Neuron (in vitro differentiated cells): ENCODE results near the gene RFX2.
A peak's percentile ranks its signal among the peaks of the same experiment; 100 is the strongest.

Source experiments
- H2AFZ ChIP-seq: one replicate; pipeline ENCODE4 v1.6.1; 2013; ENCODE audit warnings: low read depth, mild to moderate bottlenecking, inconsistent platforms, low read length, moderate library complexity
- H3K27me3 ChIP-seq: one replicate; pipeline ENCODE4 v1.6.1; 2013; ENCODE audit warnings: low read length; ENCODE audit not compliant: insufficient read depth
- H3K36me3 ChIP-seq: one replicate; pipeline ENCODE4 v1.6.1; 2013; ENCODE audit warnings: low read length; ENCODE audit not compliant: insufficient read depth
- H3K4me1 ChIP-seq: one replicate; pipeline ENCODE4 v1.6.1; 2013; ENCODE audit warnings: low read length; ENCODE audit not compliant: insufficient read depth
- H3K4me3 ChIP-seq: 2 replicates; pipeline ENCODE4 v1.5.1; 2013; ENCODE audit warnings: mild to moderate bottlenecking, low read length, moderate library complexity
- H3K9me3 ChIP-seq: one replicate; pipeline ENCODE4 v1.6.1; 2013; ENCODE audit warnings: low read length

Gene RFX2

DNA sequence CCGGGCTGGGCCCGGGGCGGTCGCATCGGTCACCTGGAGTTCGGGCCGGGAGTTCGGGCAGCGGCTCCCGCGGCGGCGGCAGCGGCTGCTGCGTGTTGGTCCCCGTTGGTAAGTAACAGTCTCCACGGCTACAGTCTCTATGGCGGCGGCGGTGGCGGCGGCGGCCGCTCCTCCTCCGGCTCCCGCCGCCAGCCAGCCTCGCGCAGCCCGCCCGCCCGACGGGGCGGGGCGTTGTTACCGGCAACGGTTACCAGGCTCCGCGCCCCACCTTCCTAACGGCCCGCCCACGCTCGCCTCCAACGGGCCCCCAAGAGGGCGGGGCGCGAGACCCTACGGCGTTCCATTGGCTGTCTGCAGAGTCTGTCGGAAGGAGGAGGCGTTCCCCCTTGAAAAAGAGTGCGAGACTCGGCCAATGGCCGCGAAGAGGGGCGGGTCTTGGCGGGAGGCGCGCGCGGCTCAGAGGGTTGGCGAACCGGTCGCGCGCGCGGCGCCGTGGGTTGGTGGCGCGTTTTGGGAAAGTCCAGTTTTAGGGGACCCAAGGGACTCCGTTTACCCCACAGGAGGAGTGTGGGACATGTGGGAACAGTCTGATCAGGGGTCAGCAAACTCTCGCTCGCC is at the start of gene RFX2:
Gene RFX2, minus strand, starts transcription at position 141 of the 618 bp plus-strand sequence. CDS start 63,004 bp downstream, outside the sequence.
- H3K9me3 ChIP-seq: no peaks in the 10 kb centered on the region
- no peak within 1 kb of the TSS for H2AFZ ChIP-seq
- peaks cover 3% of the 10 kb centered on the region for H3K36me3 ChIP-seq
- no peaks in the 10 kb centered on the region for H3K27me3 ChIP-seq
- H3K4me1 ChIP-seq: peaks cover 18% of the 10 kb centered on the region
- H3K4me3 ChIP-seq: peak within 1 kb of the TSS; percentile 99

GRCh38 chr19:6156033-6156432 is 45.7 kb upstream of the RFX2 start:
- no peak overlapping the region for H2AFZ ChIP-seq
- no peaks in the 10 kb centered on the region for H3K4me1 ChIP-seq
- H3K9me3 ChIP-seq: peaks cover 4% of the 10 kb centered on the region
- no peaks in the 10 kb centered on the region for H3K36me3 ChIP-seq
- no peak overlapping the region for H3K4me3 ChIP-seq
- H3K27me3 ChIP-seq: no peaks in the 10 kb centered on the region

DNA sequence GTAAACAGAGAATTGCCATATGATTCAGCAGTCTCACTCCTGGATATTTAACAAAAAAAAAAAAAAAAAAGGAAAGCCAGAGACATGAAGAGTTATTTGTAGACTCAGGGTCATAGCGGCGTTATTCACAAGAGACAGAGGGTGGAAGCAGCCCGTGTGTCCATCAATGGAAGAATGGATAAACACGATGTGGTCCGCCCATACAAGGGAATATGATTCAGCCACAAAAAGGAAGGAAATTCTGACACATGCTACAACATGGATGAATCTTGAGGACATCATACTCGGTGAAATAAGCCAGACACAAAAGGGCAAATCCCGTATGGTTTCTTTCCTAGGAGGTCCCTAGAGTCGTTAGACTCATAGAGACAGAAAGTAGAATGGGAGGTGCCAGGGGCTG is 40.0 kb upstream of the RFX2 start:
- H3K4me1 ChIP-seq: no peaks in the 10 kb centered on the region
- no peaks in the 10 kb centered on the region for H3K36me3 ChIP-seq
- H3K4me3 ChIP-seq: no peak overlapping the region
- no peaks in the 10 kb centered on the region for H3K27me3 ChIP-seq
- no peaks in the 10 kb centered on the region for H3K9me3 ChIP-seq
- H2AFZ ChIP-seq: no peak overlapping the region

- Histone ChIP-seq H2AFZ (no peak overlapping the region), H3K27me3 (no peaks in the 10 kb centered on the region), H3K4me3 (no peak overlapping the region), H3K9me3 (no peaks in the 10 kb centered on the region), H3K36me3 (no peaks in the 10 kb centered on the region), H3K4me1 (no peaks in the 10 kb centered on the region)
Measured at GRCh38 chr19:6141217-6141616, 30.9 kb upstream of the RFX2 start.

GRCh38 chr19:6138511-6138910 is 28.2 kb upstream of the RFX2 start:
- Histone ChIP-seq H3K27me3 (no peaks in the 10 kb centered on the region), H3K36me3 (no peaks in the 10 kb centered on the region), H3K4me1 (peaks cover 6% of the 10 kb centered on the region), H2AFZ (no peak overlapping the region), H3K4me3 (no peak overlapping the region), H3K9me3 (no peaks in the 10 kb centered on the region)

DNA sequence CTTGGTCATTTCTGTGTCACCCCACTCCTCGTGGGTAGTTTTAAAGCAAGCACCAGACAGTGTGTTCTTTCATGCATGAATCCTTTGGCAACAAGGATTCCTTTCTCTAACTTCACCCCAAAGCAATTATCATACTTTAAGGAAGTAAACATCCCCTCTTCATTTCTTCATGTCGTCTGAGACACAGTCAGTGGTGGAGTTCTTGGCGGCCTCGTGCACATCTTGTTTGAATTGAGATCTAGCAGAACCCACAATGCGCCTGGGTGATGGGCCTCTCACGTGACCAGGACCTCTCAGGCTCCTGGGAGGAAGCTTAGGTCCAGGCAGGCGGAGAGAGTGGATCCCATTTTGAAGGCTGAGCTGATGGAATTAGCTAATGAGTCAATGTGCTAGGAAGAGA is 27.8 kb upstream of the RFX2 start:
- no peaks in the 10 kb centered on the region for H3K9me3 ChIP-seq
- H3K4me1 ChIP-seq: peaks cover 6% of the 10 kb centered on the region
- no peaks in the 10 kb centered on the region for H3K36me3 ChIP-seq
- H3K27me3 ChIP-seq: no peaks in the 10 kb centered on the region
- H3K4me3 ChIP-seq: no peak overlapping the region
- H2AFZ ChIP-seq: no peak overlapping the region

GRCh38 chr19:6133231-6133630 is 22.9 kb upstream of the RFX2 start:
- H3K4me1 ChIP-seq: peaks cover 6% of the 10 kb centered on the region
- H3K36me3 ChIP-seq: no peaks in the 10 kb centered on the region

GRCh38 chr19:6132482-6132881 is 22.2 kb upstream of the RFX2 start:
- H2AFZ ChIP-seq: no peak overlapping the region
- H3K27me3 ChIP-seq: no peaks in the 10 kb centered on the region
- H3K4me3 ChIP-seq: no peak overlapping the region
- peaks cover 6% of the 10 kb centered on the region for H3K4me1 ChIP-seq
- H3K36me3 ChIP-seq: no peaks in the 10 kb centered on the region
- H3K9me3 ChIP-seq: peaks cover 2% of the 10 kb centered on the region

More at GRCh38 chr19:6133231-6133630, 22.9 kb upstream of the RFX2 start:
- Histone ChIP-seq H2AFZ (no peak overlapping the region), H3K9me3 (no peaks in the 10 kb centered on the region), H3K27me3 (no peaks in the 10 kb centered on the region), H3K4me3 (no peak overlapping the region)

DNA sequence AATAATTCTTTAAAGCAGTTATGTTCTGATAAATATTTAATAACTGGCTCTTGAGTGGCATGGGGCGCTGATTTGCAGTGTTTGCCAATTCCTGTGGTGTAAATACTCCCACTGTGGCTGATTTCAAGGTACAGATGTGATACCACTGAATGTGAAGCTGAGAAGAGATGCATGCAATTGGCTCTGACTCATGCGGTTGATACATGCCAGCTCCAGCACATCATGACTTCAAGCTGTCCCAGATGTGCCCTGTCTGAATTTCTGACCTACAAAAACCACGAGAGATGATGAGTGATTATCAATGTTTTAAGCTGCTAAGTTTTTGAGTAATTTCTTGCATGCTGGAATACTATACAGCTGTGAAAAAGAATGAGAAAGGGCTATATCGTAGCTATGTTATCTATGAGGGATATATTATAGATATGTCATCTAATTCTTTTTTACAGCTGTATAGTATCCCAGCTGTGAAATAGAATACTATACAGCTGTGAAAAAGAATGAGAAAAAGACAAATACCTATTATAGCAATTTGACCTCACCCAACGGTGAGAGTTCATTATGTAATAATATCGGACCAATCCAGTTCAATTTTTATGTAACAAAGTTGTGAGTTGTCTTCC is 17.5 kb upstream of the RFX2 start:
- Histone ChIP-seq H2AFZ (no peak overlapping the region), H3K36me3 (no peaks in the 10 kb centered on the region), H3K9me3 (peaks cover 6% of the 10 kb centered on the region), H3K4me1 (no peaks in the 10 kb centered on the region), H3K4me3 (no peak overlapping the region), H3K27me3 (no peaks in the 10 kb centered on the region)

DNA sequence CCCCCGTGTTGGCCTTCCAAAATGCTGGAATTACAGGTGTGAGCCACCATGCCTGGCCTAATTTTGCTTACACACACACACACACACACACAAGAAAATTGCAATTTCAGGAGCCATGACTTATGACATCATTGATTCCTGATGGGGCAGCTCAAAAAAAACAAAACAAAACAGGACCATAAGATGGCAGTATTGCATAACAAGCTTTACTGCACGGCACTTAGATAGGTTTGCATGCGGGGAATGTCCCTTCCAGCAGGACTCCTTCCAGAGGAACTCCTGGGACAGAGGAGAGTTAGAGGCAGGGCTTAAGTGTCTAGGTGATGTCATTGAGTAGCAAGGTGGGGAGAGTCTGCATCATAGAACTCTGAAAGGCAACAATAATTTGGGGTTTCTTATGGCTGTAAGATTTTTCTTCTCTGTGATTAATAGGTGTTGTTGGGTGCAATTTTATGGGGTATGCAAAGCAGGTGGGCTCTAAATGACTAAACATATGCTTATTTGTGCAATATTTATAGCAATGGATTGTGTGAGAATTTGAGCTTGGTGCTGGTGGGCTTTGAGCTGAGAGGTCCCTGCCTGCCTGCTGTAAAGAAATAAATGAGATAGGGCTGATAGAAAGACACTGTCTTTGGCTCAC is 16.2 kb upstream of the RFX2 start:
- Histone ChIP-seq H3K9me3 (peaks cover 6% of the 10 kb centered on the region), H3K4me3 (no peak overlapping the region), H3K36me3 (no peaks in the 10 kb centered on the region), H2AFZ (no peak overlapping the region), H3K27me3 (no peaks in the 10 kb centered on the region), H3K4me1 (no peaks in the 10 kb centered on the region)

DNA sequence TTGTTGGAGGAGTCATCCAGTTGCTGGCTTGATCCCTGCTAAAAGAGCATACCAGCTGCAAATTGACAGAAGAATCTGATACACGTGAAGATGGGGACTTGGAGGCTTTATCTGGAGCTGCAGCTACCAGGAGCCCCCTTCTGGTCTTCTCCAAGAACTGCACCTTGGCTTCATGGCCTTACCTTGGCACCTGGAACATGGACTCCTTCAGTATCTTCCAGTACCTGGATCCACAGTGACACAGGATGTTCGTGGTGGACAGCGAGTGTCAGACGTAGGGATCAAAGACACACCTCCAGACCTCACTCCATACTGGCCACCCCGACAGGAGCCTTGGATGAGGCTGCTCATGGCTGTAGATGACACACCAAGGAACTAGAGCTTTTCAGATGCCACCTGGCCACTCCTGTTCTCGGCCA is 15.3 kb upstream of the RFX2 start:
- H3K4me3 ChIP-seq: no peak overlapping the region
- peaks cover 6% of the 10 kb centered on the region for H3K9me3 ChIP-seq
- H3K36me3 ChIP-seq: no peaks in the 10 kb centered on the region
- H3K27me3 ChIP-seq: no peaks in the 10 kb centered on the region
- H2AFZ ChIP-seq: no peak overlapping the region
- H3K4me1 ChIP-seq: no peaks in the 10 kb centered on the region

DNA sequence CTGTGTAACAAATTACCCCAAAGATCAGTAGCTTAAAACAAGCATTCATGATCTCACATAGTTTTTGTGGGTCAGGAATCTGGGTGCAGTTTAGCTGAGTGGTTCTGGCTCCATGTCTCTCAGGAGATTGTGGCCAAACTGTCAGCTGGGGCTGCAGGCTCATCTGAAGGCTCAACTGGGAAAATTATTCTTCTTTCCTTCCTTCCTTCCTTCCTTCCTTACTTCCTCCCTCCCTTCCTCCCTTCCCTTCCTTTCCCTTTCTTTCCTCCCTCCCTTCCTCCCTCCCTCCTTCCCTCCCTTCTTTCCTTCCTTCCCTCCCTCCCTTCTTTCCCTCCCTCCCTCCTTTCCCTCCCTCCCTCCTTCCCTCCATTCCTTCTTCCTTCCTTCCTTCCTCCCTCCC is 8.7 kb upstream of the RFX2 start:
- Histone ChIP-seq H3K36me3 (no peaks in the 10 kb centered on the region), H3K9me3 (peaks cover 5% of the 10 kb centered on the region), H3K4me3 (no peak overlapping the region), H2AFZ (no peak overlapping the region), H3K27me3 (no peaks in the 10 kb centered on the region), H3K4me1 (no peaks in the 10 kb centered on the region)

DNA sequence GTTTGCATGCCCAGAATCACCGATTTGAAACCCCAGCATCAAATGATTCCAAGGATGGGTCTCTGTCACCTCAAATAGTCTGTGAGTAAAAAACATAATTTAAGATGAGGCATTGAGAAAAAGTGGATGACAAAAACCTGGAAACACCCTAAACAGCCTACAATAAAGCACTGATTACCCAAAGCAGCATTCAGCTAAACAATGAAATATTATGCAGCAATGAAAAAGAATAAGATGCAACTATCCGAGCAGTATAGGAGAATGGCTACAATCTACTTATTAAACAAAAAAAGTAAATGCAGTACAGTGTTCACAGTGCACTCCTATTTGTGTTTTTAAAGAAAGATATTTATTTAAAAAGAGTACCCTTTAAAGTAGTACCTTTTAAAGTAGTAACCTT is 7.7 kb upstream of the RFX2 start:
- Histone ChIP-seq H3K4me1 (no peaks in the 10 kb centered on the region), H3K4me3 (no peak overlapping the region), H3K36me3 (no peaks in the 10 kb centered on the region), H2AFZ (no peak overlapping the region), H3K27me3 (no peaks in the 10 kb centered on the region), H3K9me3 (peaks cover 3% of the 10 kb centered on the region)
